NCI-H1105 (cell line): Measurements from ENCODE around the gene SLC25A47.
"Not testable (repeated sequence)": the region's sequence is repeated elsewhere in the genome, so short reads cannot be mapped to it uniquely, and the experiment has no call there.

ENCODE experiments used
- DNase-seq: peaks from one replicate; lab custom pipeline; 2025; lab: John Stamatoyannopoulos, UW

The SLC25A47 gene

DNA sequence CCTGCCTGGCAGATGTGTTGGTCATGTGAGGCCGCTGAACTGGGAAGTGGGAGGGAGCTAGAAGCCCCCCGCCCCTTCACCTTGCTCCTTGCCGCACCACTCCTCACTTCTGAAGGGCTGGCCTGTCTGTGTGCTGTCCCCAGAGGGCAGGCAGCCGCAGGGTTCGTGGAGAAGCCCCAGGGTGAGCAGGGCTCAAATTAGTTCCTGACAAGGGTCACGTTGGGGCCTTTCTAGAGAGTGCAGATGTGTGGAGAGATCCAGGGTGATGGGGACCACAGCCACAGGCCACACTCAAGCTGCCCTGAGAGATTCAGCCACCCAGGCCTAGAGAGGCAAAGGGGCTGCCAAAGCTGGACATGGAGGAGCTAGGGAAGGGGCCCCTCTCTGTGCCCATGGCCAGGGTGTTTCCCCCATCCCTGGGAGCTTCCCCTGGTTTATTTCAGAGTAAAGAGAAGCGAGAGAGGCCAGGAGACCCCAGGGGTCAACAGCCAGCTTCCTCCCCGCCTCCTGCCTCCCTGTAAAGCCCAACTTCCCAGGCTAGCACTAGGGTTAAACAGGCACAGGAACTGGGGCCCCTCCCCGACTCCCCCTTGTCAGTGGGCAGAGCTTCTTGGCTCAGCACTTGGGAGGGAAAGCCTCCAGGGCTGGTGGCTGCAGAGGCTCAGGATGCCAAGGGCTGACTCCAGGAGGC lies 33.1 kb upstream of the SLC25A47 start:
- no peak for DNase-seq

GRCh38 chr14:100290607-100291304 lies 32.4 kb upstream of the SLC25A47 start:
- no peak for DNase-seq

DNA sequence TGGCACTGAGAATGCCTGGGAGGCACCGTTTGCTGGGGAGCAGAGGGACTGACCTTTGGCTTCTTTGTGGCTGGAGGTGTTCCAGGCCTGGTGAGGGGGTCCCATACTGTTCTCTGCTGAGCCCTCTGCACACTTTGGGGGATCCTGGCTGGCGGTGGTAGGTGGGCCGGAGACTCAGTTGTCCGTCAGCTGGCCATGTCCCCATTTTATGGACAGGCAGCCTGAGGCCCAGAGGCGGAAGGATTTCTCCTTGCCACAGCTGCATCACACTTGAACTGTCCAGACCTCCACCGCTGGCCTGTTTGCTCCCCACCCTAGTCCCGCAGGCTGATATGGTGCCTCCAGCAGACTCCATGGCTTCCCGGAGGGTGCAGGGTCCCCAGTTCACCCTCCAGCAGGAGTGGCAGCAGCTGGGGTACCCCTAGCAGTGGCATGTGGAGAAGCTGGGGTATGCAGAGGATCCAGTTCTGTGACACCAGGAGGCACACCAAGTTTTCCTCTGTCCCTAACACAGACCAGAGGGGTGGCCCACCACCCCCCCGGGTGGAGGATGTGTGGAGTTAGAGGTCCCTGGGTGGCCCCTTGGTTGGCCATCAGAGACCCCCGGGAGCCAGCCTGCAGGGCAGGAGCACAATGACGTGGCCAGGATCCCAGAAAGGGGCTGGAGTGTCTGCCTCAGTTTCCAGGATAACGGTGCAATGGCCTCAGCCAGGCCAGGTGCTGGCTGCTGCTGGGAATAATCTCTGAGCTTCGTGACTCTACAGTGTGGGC lies 31.6 kb upstream of the SLC25A47 start:
- DNase-seq = no peak

DNA sequence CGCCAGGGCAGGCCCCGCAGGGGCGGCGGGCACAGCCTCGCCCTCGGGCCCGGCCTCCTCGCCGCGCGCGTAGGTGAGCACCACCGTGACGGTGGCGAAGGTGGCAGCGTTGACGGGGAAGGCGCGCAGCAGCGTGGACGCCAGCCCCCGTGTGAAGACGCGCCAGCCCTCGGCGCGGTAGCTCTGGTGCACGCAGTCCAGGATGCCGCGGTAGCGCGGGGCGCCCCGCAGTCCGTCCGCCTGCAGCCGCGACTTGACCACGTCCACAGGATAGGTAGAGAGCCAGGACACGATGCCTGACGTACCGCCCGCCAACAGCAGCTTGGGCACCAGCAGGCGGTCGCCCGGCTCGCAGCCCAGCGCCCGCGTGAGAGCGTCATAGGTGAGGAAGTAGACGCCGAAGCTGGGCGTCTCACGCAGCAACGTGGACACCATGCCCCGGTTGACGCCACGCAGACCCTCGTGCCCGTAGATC lies 30.8 kb upstream of the SLC25A47 start:
- no peak for DNase-seq

GRCh38 chr14:100292776-100293461 lies 30.2 kb upstream of the SLC25A47 start:
- DNase-seq = no peak

GRCh38 chr14:100293497-100294212 lies 29.5 kb upstream of the SLC25A47 start:
- no peak for DNase-seq

DNA sequence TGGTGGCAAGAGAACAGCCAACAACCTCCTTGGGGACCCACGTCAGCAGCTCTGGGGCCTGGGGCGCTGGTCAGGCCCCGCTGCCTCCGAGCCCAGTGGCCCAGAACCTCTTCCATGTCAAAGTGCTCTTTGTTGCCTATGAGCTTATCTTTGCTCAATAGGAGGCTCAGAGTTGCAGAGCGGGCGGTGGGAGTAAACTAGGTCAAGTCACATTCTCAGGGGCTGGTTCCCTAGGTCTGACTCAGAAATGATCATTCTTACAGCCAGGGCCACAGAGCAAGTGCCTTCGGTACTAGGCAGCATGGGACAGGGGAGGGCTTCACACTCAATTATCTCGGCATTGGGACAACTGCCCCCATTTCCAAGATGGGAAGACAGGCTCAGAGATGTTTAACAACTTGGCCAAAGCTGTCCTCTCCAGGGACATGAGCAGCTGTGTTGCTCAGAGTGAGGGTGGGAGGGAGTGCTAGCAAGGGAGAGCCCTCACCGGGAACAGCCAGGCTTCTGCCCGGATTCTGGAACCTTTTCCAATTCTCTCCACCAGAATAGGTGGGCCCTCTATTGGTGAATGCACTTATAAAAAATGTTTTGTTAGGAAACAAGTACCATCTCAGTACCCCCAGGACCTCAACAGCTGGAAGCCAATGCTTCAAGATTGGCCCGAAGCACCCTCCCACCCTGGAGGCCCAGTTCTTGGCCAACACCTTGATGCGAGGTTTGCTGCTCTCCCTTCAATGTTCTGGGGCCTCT lies 28.8 kb upstream of the SLC25A47 start:
- no peak for DNase-seq

DNA sequence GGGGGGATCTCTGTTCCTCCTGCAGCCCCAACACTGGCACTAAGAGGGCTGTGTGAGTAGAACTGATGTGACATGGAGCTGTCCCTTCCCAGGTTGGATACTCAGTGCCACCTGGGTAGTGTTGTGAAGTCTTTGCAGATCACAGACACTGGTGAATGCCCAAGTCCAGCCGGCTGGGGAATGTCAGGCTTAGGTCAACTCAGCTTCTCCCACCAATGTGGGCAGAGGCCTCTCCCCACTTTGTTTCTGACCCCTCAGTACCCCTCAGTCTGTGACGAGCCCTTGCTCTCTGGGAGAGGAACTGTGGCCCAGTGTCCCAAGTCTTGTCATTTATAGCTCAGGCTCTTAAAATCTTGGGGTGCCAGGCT lies 28.2 kb upstream of the SLC25A47 start:
- no peak for DNase-seq

- no peak for DNase-seq
Observed at GRCh38 chr14:100295376-100296105, 27.6 kb upstream of the SLC25A47 start.

DNA sequence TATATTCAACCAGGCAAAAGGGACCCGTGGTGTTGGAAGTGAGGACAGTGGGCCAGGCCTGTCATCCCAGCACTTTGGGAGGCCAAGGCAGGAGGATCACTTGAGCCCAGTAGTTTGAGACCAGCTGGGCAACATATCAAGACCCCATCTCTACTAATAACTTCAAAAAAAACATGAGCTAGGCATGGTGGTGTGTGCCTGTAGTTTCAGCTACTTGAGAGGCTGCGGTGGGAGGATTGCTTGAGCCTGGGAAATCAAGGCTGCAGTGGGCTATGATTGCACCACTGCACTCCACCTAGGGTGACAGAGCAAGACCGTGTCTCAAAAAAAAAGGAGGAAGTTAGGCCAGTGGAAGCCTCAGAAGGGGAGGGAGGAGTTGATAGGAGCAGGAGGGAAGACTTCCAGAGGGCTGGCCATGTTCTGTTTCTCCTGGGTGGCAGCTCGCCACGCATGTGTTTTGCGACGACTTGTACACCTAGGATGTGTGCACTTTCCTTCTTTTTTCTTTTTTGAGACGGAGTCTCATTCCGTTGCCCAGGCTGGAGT lies 27.0 kb upstream of the SLC25A47 start:
- DNase-seq = no peak

DNA sequence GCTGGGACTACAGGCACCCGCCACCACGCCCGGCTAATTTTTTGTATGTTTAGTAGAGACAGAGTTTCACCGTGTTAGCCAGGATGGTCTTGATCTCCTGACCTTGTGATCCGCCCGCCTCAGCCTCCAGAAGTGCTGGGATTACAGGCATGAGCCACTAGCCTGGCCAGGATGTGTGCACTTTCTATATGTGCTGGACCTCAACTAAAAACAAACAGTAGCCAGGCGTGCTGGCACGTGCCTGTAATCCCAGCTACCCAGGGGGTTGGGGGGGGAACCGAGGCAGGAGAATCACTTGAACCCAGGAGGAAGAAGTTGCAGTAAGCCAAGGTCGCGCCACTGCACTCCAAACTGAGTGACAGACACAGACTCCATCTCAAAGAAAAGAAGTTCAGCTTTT lies 26.4 kb upstream of the SLC25A47 start:
- not testable (repeated sequence) for DNase-seq

DNA sequence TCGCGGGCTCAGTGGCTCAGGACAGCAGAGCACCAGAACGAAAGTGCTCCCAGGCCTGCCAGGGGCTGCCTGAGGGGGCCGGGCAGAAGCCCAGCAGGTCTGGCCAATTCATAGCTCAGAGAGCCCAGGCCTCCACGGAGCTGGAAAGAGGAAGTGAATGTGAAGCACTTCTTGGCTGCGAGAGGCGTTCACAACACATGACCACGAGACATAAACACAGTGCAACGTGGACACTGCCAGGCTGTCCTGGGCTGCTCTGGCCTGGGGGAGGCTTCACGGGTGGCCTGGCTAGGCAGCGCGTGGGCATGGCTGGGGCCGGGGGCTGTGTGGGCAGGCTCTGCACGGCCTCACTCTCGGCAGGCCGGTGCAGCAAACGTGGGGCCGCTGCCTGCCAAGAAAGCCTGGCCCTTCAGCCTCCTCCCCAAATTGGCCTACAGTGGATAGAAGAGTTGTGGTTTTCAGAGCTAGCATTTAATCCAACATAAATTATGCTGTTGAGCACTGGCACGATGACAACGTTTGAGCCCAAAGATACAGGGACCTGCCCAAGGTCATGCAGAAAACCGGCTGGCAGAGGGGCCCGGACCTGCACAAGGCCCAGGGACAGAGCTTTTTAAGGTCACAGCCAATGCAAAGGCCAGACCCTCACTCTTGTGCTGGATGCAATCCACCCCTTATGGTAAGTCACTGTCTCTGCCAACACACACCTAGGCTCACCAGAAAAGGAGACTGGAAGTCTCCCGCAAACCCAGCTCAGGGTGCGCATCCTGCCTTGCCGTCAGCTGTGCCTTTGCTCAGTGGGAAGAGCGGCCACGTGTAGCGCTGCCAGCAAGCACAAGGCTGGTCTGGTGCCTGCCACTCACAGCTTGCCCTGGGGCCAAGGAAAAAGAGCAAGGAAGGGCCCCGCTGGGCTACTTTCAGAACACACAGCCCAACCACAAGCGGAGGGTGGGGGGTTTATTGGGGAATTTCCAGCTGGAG lies 25.5 kb upstream of the SLC25A47 start:
- no peak for DNase-seq

- DNase-seq = no peak
Observed at GRCh38 chr14:100298551-100299237, 24.4 kb upstream of the SLC25A47 start.

- no peak for DNase-seq
Observed at GRCh38 chr14:100299238-100299560, 23.9 kb upstream of the SLC25A47 start.

GRCh38 chr14:100302616-100303015 lies 20.5 kb upstream of the SLC25A47 start:
- DNase-seq = no peak

GRCh38 chr14:100303179-100303578 lies 20.0 kb upstream of the SLC25A47 start:
- DNase-seq = no peak

- no peak for DNase-seq
Observed at GRCh38 chr14:100303925-100304324, 19.2 kb upstream of the SLC25A47 start.

DNA sequence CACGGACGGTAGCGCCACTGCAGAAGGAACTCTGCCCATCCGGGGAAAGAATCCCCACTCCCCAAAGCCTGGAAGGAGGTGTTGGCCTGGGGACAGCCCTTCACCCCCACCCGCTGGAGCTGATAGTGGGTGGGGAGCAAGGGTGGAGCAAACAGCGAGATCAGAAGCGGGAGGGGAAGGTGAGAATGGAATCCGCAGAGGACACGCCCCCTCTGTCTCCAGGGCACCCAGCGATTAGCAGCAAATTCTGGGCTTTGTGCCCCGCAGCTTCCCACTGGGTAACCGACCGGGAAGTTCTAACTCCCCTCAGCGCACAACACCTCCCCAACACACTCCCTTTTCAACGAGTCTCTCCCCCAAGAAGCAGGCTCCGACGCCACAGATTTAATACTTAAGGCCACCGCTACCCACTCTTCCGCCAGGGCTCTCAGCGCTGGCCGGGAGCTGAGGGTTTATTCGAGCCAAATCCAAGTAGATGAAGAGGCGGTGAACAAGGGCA lies 18.3 kb upstream of the SLC25A47 start:
- peak; percentile 71 for DNase-seq
